H9 (cell line): ENCODE data around the gene MECP2. TPM values are rescaled to one million over a fixed set of nuclear protein-coding genes. Genes with fewer than 3 reads are reported as not detected.

Experiments
- DNase-seq: peaks from one replicate; pipeline ENCODE4 v3.0.0-alpha.2; 2017
- H2AFZ ChIP-seq: one replicate; pipeline ENCODE4 v1.6.1; 2013; ENCODE audit warnings: mild to moderate bottlenecking, low read length, control low read depth, moderate library complexity
- H2AK5ac ChIP-seq: 2 replicates; pipeline ENCODE4 v1.6.1; 2013; ENCODE audit warnings: low read length, control low read depth, mixed read lengths; ENCODE audit not compliant: insufficient read length
- H2BK120ac ChIP-seq: one replicate; pipeline ENCODE4 v1.6.1; 2013; ENCODE audit warnings: low read depth, mild to moderate bottlenecking, low read length, control low read depth, inconsistent platforms; ENCODE audit not compliant: poor library complexity, severe bottlenecking
- H2BK12ac ChIP-seq: 2 replicates; pipeline ENCODE4 v1.6.1; 2013; ENCODE audit warnings: low read length, control low read depth, mixed read lengths, low read depth; ENCODE audit not compliant: insufficient read length
- H2BK15ac ChIP-seq: 2 replicates; pipeline ENCODE4 v1.6.1; 2013; ENCODE audit warnings: low read depth, low read length, control low read depth
- H2BK20ac ChIP-seq: one replicate; pipeline ENCODE4 v1.6.1; 2013; ENCODE audit warnings: low read depth, mild to moderate bottlenecking, low read length, control low read depth, inconsistent platforms; ENCODE audit not compliant: poor library complexity, severe bottlenecking
- H2BK5ac ChIP-seq: 2 replicates; pipeline ENCODE4 v1.6.1; 2013; ENCODE audit warnings: low read length, control low read depth, mixed read lengths; ENCODE audit not compliant: insufficient read length
- H3K14ac ChIP-seq: 2 replicates; pipeline ENCODE4 v1.6.1; 2013; ENCODE audit warnings: low read length, control low read depth; ENCODE audit not compliant: insufficient read depth
- H3K18ac ChIP-seq: 2 replicates; pipeline ENCODE4 v1.6.1; 2013; ENCODE audit warnings: low read depth, mild to moderate bottlenecking, mixed read lengths, low read length, control low read depth; ENCODE audit not compliant: insufficient read length
- H3K23ac ChIP-seq: 2 replicates; pipeline ENCODE4 v1.6.1; 2013; ENCODE audit warnings: low read length, control low read depth, mixed read lengths, low read depth; ENCODE audit not compliant: insufficient read length
- H3K23me2 ChIP-seq: 2 replicates; pipeline ENCODE4 v1.6.1; 2013; ENCODE audit warnings: low read depth, mild to moderate bottlenecking, mixed read lengths, low read length, control low read depth; ENCODE audit not compliant: insufficient read length, poor library complexity, severe bottlenecking
- H3K27ac ChIP-seq: 2 replicates; pipeline ENCODE4 v1.5.1; 2013; ENCODE audit warnings: low read length, control low read depth, mixed read lengths, low read depth; ENCODE audit not compliant: insufficient read length
- H3K27me3 ChIP-seq: 2 replicates; pipeline ENCODE4 v1.6.1; 2013; ENCODE audit warnings: low read length, control low read depth, inconsistent platforms; ENCODE audit not compliant: insufficient read depth
- H3K4ac ChIP-seq: 2 replicates; pipeline ENCODE4 v1.6.1; 2013; ENCODE audit warnings: low read depth, mild to moderate bottlenecking, control low read depth, inconsistent platforms, low read length, moderate library complexity
- H3K4me1 ChIP-seq: 2 replicates; pipeline ENCODE4 v1.6.1; 2013; ENCODE audit warnings: low read length, control low read depth, inconsistent platforms; ENCODE audit not compliant: insufficient read depth
- H3K4me2 ChIP-seq: 2 replicates; pipeline ENCODE4 v1.6.1; 2013; ENCODE audit warnings: low read length, control low read depth, mixed read lengths; ENCODE audit not compliant: insufficient read length, insufficient read depth
- H3K56ac ChIP-seq: 2 replicates; pipeline ENCODE4 v1.6.1; 2013; ENCODE audit warnings: low read depth, mild to moderate bottlenecking, mixed read lengths, low read length, control low read depth; ENCODE audit not compliant: insufficient read length
- H3K79me1 ChIP-seq: 2 replicates; pipeline ENCODE4 v1.6.1; 2013; ENCODE audit warnings: low read depth, mild to moderate bottlenecking, moderate library complexity, low read length, control low read depth, inconsistent platforms; ENCODE audit not compliant: insufficient read depth, poor library complexity, severe bottlenecking
- H3K79me2 ChIP-seq: 2 replicates; pipeline ENCODE4 v1.6.1; 2013; ENCODE audit warnings: low read length, control low read depth, inconsistent platforms; ENCODE audit not compliant: insufficient read depth
- H3K9ac ChIP-seq: 2 replicates; pipeline ENCODE4 v1.6.1; 2013; ENCODE audit warnings: low read length, control low read depth, mixed read lengths; ENCODE audit not compliant: insufficient read length; ENCODE audit errors: extremely low read depth
- H3K9me3 ChIP-seq: one replicate; pipeline ENCODE4 v1.6.1; 2013; ENCODE audit warnings: low read depth, low read length, inconsistent platforms; ENCODE audit not compliant: control insufficient read depth
- H3T11ph ChIP-seq: one replicate; pipeline ENCODE4 v1.6.1; 2013; ENCODE audit warnings: mild to moderate bottlenecking, low read length, control low read depth, inconsistent platforms
- H4K20me1 ChIP-seq: one replicate; pipeline ENCODE4 v1.6.1; 2013; ENCODE audit not compliant: control insufficient read depth, insufficient read length, insufficient read depth
- H4K5ac ChIP-seq: 2 replicates; pipeline ENCODE4 v1.6.1; 2013; ENCODE audit warnings: low read depth, mild to moderate bottlenecking, mixed read lengths, low read length, control low read depth; ENCODE audit not compliant: insufficient read length
- H4K8ac ChIP-seq: replicated peaks from 2 replicates; pipeline ENCODE4 v1.6.1; 2013; ENCODE audit warnings: low read length, control low read depth, mixed read lengths, low read depth; ENCODE audit not compliant: insufficient read length
- H4K91ac ChIP-seq: 2 replicates; pipeline ENCODE4 v1.6.1; 2013; ENCODE audit warnings: low read depth, mild to moderate bottlenecking, moderate library complexity, mixed read lengths, low read length, control low read depth; ENCODE audit not compliant: insufficient read length
- H3K27ac Mint-ChIP-seq, 3 experiments: 2 replicates in 2 of 3; 3 replicates in 1 of 3; pipeline ENCODE4 v1.8.0; 2020 to 2021; ENCODE audit warnings: mixed read lengths in 3 of 3, mild to moderate bottlenecking in 1 of 3, moderate library complexity in 1 of 3
- H3K27me3 Mint-ChIP-seq: 2 replicates; pipeline ENCODE4 v1.8.0; 2021; ENCODE audit warnings: low read depth, mild to moderate bottlenecking, moderate library complexity, mixed read lengths
- H3K36me3 Mint-ChIP-seq, 3 experiments: 2 replicates in 2 of 3; 3 replicates in 1 of 3; pipeline ENCODE4 v1.8.0; 2020 to 2021; ENCODE audit warnings: low read depth in 3 of 3, mixed read lengths in 3 of 3; ENCODE audit not compliant: insufficient read depth in 1 of 3
- H3K4me1 Mint-ChIP-seq, 2 experiments: 2 replicates each; pipeline ENCODE4 v1.8.0; 2020; ENCODE audit warnings: mixed read lengths in 2 of 2
- H3K4me3 Mint-ChIP-seq, 2 experiments: 2 replicates in 1 of 2; 3 replicates in 1 of 2; pipeline ENCODE4 v1.8.0; 2020 to 2021; ENCODE audit warnings: mild to moderate bottlenecking in 2 of 2, mixed read lengths in 2 of 2, moderate library complexity in 1 of 2
- H3K9me3 Mint-ChIP-seq, 2 experiments: 2 replicates in 1 of 2; 3 replicates in 1 of 2; pipeline ENCODE4 v1.8.0; 2020; ENCODE audit warnings: mild to moderate bottlenecking in 2 of 2, mixed read lengths in 2 of 2, moderate library complexity in 1 of 2
- CTCF ChIP-seq: fragments of 200-600 bp; sonication (generic); conservative IDR thresholded peaks from 3 replicates; pipeline ENCODE4 v1.8.0; 2021; ENCODE audit warnings: antibody characterized with exemption, mild to moderate bottlenecking
- WGBS: extraction: QIAGEN DNeasy Blood & Tissue Kit; methylation state at CpG from one replicate; pipeline ENCODE4 v1.1.7; 2013; ENCODE audit warnings: missing lambda C conversion rate, low lambda C conversion rate, mixed read lengths; ENCODE audit not compliant: insufficient read length; ENCODE audit errors: extremely low coverage; 5-methylcytosine and 5-hydroxymethylcytosine counted together
- total RNA-seq: library from RNA; stranded (reverse); gene quantifications from 2 replicates; pipeline ENCODE4 v1.2.1, GENCODE V29; 2021

Gene MECP2
- total RNA-seq, 1 experiment from 2014 or later: 32.2 TPM

DNA sequence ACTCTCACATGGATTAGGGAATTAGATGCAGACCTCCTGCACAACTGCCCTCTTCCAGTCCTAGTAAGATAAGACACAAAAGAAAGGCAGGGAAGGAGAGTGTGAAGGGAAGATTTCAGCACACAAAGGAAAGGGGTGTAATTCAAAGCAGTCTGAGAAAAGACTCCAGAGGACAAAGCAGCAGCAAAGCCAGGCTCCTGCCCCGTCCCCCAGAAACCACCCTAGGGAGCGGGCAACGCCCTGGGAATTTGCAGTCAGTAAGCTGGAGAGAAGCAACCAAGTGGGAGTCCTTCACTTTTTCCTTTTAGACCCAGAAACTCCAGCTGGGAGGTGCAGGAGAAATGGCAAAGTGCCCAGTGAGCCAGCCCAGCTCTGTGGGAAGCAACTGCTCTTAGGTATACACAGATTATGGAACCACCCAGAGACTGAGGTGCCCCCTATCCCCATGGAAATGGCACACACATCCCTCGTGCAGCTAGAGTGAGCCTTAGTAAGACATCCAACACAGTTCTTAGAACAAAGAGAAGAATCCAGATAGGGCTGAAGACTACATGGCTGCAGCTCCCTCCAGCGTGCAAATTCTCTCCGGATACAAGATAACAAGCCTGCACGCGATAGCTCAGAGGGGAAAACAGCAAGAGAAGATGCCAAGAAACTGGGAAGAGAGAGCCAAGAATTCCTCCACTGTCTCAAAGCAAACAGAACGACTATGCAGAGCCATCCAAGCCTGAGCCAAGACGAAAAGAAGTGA is 51.3 kb downstream of the MECP2 start:
- no peak overlapping the region for H2BK15ac ChIP-seq
- no peaks in the 10 kb centered on the region for H3K27me3 ChIP-seq
- no peak overlapping the region; the same call in 1 of the 2 replicates for H3K14ac ChIP-seq
- H4K5ac ChIP-seq: no peak overlapping the region
- H3K4me2 ChIP-seq: no peak overlapping the region
- no peaks in the 10 kb centered on the region for H4K20me1 ChIP-seq
- Mint-ChIP-seq H3K4me1 (peaks cover 30 to 52% of the 10 kb centered on the region in 2 experiments), H3K36me3 (peaks cover 25 to 46% (median 36%) of the 10 kb centered on the region in 3 experiments), H3K27ac (peak overlapping the region; percentile 22 to 84 (median 46); a peak in 6 of 7 replicates), H3K27me3 (no peaks in the 10 kb centered on the region; the same call in none of the 2 replicates), H3K4me3 (no peak overlapping the region), H3K9me3 (peaks cover 77 to 83% of the 10 kb centered on the region in 2 experiments)
- no peak overlapping the region for H3K4ac ChIP-seq
- no peak overlapping the region for H2BK20ac ChIP-seq
- H2BK5ac ChIP-seq: no peak overlapping the region
- peaks cover 45% of the 10 kb centered on the region for H3K9me3 ChIP-seq
- H3K18ac ChIP-seq: no peak overlapping the region
- H4K8ac ChIP-seq: no peak overlapping the region
- H2BK12ac ChIP-seq: no peak overlapping the region
- no peak overlapping the region for H3T11ph ChIP-seq
- no peak for DNase-seq
- no peak overlapping the region for H3K9ac ChIP-seq
- no peak overlapping the region for H4K91ac ChIP-seq
- H3K23me2 ChIP-seq: no peaks in the 10 kb centered on the region
- no peak overlapping the region for H3K27ac ChIP-seq
- no CpG with 5 or more reads among the region's 10 CpGs for WGBS
- H3K23ac ChIP-seq: no peak overlapping the region
- no peaks in the 10 kb centered on the region for H3K79me1 ChIP-seq
- H2AFZ ChIP-seq: no peak overlapping the region
- no peak overlapping the region for H2AK5ac ChIP-seq
- no peak for TF ChIP-seq CTCF
- no peaks in the 10 kb centered on the region for H3K4me1 ChIP-seq
- H2BK120ac ChIP-seq: no peak overlapping the region
- H3K79me2 ChIP-seq: no peaks in the 10 kb centered on the region
- no peak overlapping the region for H3K56ac ChIP-seq
